Lower leg skin (tissue), 3 donors: Measurements from ENCODE around the gene LPCAT3.

ENCODE experiments used
- CTCF ChIP-seq, 3 donors: fragments of 450-650 bp; IDR thresholded peaks; one replicate each; pipeline ENCODE4 v1.5.1; 2016; ENCODE audit warnings: antibody characterized with exemption in 3 of 3, mild to moderate bottlenecking in 3 of 3, moderate library complexity in 2 of 3
- POLR2A ChIP-seq, 2 donors: fragments of 450-650 bp; IDR thresholded peaks; one replicate each; pipeline ENCODE4 v1.6.1; 2016 to 2017; ENCODE audit warnings: antibody characterized with exemption in 2 of 2, mild to moderate bottlenecking in 1 of 2, moderate library complexity in 1 of 2

DNA sequence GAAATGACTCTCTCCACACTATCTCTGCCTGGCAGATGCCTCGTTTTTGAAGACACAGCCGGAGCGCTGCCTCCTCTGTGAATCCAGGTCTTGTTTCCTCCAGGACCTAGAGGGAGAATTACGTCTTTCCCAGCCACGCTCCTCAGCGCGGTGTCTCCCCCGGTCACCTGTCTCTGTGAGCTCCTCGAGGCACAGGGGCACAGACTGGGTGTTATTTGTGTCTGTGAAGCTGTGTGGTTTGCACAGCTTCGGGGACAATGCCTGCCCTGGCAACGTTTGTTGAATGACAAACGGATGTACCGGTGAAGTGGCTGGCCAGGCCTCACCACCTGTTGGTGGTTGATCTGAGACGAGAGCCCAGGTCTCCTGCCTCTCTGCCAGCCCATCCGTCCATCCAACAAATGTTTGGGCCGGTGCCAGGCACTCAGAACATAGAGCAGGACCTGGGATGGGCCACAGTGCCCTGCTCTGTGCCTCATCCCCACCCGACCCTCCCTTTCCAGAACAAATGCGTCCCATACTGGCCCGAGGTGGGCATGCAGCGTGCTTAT is 61.0 kb downstream of the LPCAT3 start:
- TF ChIP-seq CTCF (IDR thresholded peaks at IDR 0.05): no peak
- no peak for TF ChIP-seq POLR2A (IDR thresholded peaks at IDR 0.05)
